LNCAP (cell line): Measurements from ENCODE around the gene POLG.

Experiments used
- TF ChIP-seq, protein P1 (sequence below): fragments of 450-650 bp; IDR thresholded peaks from 2 replicates; pipeline ENCODE4 v1.5.1; 2017; ENCODE audit warnings: mild to moderate bottlenecking

Gene POLG

DNA sequence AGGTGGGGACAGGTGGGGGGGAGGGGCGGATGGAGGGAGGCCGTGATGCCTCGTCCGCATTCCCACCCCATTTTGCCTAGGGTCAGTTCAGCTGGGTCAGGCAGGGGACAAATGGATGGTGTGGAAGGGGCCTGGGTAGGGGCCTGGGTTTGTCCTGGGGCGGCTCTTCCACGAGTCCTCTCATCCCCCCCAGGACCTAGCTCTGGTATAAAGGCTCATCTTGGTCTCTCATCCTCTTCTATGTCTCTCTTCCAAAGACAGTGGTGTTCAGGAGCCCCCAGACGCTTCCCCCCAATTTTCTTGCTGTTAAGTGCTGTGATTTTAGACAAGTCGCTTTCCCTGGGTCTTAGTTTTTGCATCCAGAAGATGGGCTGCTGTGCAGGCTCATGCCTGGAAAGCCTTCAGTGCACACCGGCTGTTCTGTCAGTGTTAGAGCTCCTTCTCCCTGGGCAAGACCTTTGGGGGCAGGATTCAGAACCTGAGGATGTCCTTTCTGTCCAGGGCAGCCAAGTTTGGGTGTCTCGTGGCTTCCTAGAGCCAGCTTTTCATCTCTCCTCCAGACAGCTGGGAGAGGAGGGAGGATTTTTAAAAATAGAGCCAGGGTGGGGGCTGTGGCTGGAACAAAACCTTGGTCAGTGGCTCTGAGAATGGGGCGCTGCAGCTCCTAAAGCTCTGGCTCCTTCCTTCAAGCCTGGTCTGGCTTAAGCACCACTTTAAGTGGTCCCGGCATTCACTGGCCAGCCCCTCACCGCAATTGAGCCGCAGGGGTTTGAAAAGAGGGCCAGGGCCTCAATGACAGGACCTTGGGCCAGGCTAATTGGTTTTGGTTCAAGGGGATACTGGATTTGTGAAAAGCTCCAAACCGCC is 37.7 kb upstream of the POLG start:
- TF ChIP-seq, protein P1, sequence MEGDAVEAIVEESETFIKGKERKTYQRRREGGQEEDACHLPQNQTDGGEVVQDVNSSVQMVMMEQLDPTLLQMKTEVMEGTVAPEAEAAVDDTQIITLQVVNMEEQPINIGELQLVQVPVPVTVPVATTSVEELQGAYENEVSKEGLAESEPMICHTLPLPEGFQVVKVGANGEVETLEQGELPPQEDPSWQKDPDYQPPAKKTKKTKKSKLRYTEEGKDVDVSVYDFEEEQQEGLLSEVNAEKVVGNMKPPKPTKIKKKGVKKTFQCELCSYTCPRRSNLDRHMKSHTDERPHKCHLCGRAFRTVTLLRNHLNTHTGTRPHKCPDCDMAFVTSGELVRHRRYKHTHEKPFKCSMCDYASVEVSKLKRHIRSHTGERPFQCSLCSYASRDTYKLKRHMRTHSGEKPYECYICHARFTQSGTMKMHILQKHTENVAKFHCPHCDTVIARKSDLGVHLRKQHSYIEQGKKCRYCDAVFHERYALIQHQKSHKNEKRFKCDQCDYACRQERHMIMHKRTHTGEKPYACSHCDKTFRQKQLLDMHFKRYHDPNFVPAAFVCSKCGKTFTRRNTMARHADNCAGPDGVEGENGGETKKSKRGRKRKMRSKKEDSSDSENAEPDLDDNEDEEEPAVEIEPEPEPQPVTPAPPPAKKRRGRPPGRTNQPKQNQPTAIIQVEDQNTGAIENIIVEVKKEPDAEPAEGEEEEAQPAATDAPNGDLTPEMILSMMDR: no peak

DNA sequence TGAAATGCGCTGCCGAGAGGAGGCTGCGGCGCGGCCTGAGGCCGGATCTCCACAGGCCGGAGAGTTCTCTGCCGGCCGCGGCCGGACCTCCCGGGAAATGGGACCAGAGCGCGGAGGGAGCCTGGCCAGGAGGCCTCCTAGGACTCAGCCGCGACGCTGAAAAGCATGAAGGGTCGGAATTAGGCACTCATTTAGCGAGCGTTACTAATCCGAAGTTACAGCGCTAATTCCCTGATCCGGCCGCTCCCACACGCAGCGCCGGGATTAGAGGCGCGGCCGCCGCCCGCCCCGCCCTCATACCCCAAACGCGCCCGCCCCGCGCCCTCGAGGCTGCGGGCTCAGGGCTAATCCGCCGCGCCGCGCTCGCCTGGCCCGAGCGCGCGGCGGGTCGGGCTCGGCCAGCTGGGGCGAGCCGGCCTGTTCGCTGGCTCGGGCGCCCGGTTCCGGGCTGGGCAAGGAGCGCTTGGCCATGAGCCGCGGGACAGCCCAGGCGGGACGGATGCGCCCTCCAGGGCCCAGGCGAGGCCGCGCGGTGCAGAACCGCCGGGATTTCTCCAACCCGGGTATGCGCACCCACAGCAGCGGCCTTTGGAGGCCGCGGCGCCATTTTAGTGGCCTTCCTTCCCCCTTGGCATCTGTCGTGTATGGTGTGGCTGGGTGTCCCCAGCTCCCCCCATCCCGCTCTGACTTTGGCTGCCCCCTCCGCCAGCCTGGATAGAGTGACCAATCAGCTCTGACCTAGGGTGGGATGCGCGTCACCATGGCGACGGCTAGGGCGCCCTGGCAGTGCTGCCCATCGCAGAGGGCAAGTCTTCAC is 36.8 kb upstream of the POLG start:
- TF ChIP-seq, protein P1: no peak

DNA sequence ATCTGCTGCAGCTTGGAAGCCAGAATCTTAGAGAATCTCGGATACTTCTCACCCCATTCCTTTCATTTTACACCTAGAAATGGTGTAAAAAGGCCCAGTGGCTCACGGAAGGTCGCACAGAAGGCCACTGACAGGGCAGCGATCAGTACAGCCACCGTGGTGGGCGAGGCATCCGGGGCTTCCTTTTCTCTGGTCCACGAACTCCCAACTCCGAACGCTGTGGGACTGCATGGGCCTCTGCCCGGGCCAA is 36.3 kb upstream of the POLG start:
- TF ChIP-seq, protein P1: no peak

DNA sequence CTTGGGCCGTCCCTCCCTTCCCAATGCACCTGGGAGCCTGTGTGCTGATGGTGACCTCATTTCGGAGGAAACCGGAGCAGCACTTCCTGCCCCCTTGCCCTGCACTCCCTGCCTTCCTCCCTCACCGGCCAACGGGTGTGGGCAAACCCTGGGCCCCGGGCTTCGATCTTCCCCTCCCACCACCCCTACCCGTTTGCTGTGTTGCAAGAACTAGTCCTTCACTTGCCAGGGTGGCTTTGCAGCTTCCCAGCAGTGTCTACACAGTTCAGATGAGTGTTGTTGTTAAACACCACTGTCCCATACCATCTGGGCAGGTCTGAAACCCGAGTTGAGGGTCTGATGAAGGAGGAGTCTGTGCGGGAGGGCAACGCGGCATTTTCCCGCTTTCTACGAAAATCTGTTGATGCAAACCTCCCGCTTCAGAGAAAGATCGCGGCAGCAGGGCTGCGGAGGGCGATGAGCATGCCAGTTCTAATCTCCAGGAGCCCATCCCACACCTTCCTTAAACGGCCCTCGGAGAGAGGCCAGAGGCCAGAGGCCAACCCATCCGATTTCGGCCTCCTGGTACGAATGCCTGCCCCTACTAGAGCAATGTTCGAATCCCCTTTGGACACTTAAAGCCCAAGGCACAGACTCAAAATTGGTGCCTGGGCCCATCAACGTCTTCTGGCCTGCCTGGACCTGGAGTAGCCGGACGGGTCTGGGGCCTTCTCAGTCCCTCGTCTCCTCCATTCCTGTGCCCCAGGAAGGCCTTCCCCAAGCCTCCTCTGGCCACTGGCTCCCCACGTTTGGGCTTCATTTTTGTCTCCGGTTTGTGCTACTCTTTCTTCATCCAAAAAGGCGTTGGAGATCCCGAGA is 35.7 kb upstream of the POLG start:
- TF ChIP-seq, protein P1: no peak

DNA sequence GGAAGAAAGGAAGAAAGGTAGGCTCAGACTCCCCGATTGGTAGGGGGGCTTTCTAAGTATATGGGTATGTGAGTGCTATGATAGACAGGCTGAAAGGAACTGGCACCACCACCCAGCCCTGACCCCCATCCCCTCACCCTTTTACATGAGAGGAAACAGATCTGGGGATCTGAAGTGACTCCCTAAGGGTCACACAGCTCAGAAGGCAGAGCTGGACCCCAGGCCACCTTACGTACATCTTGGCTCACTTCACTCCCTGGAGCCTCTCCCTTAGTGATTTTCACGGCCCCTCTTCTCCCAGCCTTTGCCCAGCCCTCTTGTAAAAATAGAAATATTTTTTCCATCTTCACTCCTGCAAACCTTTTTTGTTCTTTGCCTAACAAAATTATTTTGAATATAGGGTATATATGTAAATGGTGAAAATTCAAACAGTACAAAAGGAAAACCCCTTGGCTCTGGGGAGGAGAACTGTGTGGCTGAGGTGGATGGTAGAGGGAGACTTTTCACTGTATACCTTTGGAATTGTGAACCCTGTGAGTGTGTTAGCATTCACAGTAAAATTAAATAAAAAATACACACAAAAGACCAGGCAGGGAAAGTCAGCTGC is 34.8 kb upstream of the POLG start:
- TF ChIP-seq, protein P1: no peak

DNA sequence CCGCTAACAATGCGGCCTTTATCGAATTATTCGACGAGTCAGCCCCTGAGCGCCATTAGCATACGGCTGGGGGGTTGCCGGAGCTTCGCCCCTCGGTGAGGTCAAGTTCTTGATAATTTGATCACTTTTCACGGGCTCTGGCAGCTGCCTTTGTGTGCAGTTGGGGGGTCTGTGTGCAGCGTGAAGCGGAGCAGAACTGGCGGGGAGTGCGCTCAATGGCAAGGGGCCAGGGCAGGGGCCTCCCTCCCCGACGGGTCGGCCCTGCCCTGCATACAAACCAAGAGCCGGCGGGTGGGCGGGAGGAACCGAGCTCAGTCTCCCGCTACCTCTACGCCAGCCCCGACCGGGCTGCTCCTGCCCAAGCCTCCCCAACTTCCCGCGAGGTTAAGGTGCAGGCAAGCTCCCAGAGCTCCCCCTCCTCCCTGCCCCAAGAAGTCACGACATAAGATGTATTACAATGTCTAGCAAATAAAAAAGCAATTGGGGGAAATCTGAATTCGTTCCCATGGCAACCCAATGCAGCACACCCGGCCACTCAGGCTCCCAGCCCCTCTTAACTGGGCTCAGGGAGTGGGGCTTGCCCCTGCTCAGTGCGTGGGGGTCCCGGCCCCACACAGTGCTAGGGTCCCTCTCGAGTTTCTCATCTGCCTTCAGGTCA is 34.1 kb upstream of the POLG start:
- TF ChIP-seq, protein P1: no peak
